DMS53 (cell line): ENCODE data around the gene MXI1.

ENCODE experiments used
- DNase-seq: peaks from one replicate; lab custom pipeline; 2025; lab: John Stamatoyannopoulos, UW

MXI1 gene

DNA sequence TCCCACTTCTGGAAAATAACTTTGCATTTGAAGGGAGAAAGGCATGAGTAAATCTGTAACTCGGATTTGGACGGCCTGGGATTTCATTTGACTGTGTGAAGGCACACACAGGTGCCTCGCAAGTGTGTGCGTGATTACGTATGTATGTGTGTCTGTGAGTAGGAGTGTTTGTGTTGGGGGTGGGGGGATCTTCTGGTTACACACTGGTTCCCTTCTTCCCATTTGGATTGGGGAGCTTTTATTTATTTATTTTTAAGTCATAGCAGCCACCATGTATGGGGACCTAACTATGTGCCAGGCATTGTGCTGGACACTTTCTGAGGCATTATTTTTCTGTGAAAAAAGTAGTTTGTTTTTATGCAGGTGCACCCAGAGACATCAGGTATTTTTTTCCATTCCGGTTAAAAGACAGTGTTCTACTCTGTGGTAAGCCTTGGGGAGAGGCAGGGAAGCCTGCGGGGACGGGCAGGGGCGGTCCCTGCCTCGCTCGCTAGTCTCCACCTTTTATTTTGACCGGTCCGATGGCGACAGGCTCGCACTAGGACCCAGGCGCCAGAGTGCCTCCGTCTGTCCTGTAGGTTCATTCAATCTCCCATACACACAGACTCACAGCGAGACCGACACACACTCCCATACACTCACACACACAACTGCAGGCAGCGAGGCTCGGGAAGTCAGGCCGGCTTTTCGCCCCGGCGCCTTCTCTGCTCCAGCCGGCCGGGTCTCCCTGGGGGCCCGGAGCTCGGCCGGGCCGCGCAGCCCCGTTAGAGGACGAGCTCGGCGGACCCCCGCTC lies at the start of gene MXI1:
Gene MXI1, plus strand, starts transcription at position 595 of the 794 bp plus-strand sequence. CDS start 204 bp downstream, outside the sequence.
- peak; percentile 96 for DNase-seq

DNA sequence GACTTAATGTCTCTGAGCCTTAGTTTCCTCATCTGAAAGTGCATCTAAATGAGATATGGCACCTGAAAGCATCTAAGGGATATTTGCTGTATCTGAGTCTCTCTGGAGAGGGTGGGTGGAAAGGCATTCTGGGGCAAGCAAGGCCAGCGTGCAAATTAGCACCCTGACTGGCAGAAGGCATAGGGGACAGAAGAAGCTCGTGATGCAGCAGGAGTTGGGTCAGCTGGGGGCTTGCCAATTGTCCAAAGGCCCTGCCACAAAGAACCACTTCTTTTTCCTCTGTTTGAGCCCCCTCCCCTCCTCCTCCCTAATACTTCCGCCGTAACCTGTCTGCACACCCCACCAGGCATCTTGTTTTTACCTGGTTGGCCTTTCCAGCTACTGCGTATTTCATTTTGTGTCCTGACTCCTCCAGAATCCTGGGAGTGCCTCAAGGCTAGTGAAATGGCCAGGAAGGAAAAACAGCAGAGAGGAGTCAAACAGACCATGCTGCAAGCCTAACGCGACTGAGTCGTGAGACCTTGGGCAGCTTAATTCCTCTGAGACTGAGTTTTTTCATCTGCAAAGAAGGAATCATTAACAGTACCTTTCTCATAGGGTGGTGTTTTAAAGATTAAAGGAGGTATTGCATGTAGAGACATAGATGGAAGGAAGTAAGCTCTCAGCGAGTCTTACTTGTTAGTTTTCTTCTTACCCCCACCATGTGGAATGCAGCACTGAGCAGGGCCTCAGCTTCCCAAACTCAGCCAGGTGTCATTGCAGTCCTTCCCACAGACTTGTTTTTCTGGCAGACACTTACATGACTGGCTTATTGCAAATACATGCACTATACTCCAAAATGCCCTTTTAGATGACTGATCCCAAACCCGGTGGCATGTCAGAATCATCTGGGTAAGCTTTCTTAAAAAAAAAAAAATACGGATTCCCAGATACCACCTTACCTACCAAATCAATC lies 49.1 kb upstream of the MXI1 start:
- DNase-seq, result no peak

DNA sequence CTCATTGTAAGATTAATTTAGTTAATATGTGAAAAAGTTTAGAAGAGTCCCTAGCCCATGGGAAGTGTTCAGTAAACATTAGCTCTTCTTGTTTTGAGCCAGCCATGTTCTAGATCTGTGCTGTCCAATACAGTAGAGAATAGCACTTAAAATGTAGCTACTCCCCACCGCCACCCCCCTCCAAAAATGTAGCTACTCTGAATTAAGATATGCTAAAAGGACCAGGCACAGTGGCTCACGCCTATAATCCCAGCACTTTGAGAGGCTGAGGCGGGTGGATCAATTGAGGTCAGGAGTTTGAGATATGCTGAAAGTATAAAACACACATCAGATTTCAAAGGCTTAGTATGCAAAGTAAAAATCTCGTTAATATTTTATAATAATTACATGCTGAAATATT lies 47.3 kb upstream of the MXI1 start:
- no peak for DNase-seq

DNA sequence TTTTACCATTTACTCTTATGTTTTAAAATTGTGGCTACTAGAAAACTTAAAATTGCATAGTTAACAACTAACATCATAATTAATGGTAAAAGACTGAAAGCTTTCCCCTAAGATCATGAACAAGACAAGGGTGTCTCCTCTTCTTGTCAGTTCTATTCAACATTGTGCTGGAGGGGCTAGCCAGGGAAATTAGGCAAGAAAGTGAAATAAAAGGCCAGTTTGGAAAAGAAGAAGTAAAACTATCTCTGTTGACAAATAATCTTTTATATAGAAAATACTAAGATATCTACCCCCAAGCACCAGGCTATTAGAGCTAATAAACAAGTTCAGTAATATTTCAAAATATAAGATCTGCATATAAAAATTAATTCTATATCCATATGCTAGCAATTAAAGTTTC lies 46.9 kb upstream of the MXI1 start:
- no peak for DNase-seq

DNA sequence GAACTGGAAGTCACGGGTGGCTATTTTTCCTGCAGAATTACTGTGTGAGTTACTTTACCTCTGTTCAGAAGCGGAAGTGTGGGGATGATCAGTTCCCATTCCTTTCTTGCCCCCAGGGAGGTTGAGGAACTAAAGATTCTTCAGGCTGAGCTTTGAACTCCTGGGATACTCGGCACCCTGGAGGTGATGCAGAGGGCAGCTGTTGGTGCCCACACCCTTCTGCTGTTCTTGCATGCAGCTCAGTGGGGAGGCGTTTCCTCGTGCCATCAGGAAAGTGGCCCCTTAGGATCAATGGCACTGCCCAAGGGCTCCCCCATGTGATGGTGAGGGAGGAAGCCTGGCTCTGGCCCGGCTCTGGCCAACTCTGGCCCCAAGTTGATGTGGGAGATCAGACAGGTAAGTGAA lies 44.7 kb upstream of the MXI1 start:
- no peak for DNase-seq

DNA sequence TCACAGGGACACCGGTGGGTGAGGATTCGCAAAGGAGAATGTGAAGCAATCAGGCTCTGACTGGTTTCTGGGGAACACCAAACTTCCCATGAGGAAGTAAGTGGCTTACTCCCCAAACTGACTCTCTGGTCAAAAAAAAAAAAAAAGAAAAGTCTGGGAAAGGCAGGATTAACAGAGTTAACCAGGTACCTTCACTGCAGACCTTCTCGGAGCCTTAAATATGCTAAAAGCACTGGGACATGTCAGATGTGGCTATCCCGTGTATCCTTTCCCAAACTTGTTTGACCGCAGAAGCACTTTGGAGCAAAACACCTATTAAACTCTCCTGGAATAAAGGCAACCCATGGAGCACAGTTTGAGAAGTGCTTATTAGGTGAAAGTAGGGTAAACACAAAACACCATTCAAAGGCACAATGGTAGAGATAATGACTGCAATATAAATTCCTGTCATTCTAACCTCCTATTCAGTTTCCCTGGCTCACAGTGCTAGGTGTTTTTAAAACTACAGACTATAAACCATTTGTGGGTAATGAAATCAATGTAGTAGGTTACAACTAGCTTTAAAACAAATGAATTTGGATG lies 44.1 kb upstream of the MXI1 start:
- DNase-seq, result no peak

DNA sequence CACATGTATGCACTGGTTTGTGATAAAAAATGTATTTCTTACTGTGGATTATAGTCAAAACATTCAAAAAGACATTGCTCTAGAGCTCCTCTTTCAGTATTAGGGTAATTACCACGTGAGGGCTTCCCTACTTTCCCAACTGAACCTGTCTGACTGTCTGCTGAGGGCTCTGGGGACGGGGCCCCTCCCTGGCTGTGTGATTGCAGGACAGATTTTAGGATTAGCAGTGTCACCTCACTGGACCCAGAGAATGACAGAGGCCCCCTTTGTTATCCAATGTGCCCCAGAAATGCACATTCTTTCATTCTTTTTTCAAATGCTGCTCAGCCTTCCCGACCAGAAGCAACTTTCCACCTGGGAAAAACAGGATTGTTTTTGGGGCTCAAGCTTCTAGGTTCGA lies 43.6 kb upstream of the MXI1 start:
- no peak for DNase-seq

DNA sequence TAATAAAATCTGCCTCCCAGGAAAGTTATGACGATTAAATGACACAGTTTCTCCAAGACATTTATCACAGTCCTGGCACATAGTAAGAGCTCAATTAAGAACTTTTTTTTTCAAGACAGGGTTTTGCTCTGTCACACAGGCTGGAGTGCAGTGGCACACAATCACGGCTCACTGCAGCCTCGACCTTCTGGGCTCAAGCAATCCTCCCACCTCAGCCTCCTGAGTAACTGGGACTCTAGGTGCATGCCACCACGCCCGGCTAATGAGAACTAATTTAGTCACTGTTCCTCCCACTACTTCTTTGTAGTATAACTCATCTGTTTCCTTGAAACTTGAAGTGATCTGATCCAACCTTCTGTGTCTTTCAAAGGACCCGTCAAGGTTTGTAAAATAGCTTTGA lies 42.2 kb upstream of the MXI1 start:
- no peak for DNase-seq

DNA sequence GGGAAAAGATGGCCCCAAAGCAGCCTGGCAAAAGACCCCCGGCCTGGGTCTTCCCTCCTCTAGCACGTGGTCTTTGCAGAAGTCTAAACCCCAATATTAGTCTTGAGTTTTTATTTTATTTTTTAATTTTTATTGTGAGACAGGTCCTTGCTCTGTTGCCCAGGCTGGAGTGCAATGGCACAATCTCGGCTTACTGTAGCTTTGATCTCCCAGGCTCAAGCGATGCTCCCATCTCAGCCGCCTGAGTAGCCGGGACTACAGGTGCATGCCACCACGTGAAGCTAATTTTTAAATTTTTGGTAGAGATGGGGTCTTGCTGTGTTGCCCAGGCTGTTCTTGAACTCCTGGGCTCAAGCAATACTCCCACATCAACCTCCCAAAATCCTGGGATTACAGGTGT lies 40.3 kb upstream of the MXI1 start:
- DNase-seq, result no peak

DNA sequence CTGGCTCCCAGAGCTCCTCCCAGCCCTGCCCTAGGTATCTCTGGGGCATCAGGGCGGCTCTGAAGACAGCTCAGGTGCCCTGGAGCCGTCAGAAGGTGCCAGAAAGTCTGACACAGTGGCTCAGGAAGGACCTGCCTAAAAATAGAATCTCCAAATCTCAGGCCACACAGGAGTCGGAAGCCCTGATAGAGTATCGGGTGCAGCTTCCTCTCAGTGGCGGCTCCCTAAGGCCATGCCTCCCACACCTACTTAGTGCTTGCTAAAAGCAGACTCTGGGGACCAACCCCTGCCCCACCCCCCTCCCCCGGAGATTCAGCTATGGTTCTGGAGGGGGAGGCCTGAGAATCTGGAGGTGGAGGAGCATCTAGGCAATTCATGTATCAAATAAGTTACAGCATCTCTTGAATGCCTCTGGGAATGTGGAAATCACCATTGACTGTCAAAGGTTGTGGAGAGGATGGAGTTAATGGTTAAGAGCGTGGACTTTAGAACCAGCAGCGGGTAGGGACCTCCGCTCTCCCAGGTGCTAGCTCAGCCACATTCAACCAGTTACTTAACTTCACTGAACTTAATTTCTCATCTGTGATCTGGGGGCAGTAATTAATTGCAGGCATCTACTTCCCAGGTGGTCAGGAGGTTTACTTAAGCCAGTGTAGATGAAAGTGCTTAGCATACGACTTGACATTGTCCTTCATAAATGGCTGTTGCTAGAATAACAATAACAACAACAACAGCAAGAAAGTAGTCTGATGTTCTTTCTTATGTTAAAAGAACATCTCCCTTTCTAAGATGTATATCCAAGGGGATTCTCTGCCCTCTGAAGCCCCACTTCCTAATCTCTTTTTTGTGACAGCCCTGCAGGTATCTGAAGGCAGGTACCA lies 38.6 kb upstream of the MXI1 start:
- DNase-seq, result no peak

DNA sequence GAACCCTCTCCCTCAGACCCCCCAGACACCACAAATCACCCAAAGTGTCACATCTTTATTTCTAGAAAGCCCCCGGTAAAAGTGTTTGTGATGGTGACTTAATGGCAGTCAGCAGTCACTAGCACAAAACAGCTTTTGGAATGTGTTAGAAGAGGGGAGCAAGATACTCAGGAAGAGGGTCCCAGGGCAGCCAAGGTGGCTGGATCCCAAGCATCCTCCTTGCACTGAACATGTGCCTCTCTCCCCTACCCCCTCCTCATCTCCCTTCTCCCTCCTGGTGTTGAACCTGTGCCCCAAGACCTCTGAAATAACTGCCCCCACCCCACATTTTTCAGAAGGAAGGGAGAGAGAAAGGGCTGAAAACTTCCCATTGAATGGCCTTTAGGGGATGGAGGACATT lies 37.8 kb upstream of the MXI1 start:
- no peak for DNase-seq

DNA sequence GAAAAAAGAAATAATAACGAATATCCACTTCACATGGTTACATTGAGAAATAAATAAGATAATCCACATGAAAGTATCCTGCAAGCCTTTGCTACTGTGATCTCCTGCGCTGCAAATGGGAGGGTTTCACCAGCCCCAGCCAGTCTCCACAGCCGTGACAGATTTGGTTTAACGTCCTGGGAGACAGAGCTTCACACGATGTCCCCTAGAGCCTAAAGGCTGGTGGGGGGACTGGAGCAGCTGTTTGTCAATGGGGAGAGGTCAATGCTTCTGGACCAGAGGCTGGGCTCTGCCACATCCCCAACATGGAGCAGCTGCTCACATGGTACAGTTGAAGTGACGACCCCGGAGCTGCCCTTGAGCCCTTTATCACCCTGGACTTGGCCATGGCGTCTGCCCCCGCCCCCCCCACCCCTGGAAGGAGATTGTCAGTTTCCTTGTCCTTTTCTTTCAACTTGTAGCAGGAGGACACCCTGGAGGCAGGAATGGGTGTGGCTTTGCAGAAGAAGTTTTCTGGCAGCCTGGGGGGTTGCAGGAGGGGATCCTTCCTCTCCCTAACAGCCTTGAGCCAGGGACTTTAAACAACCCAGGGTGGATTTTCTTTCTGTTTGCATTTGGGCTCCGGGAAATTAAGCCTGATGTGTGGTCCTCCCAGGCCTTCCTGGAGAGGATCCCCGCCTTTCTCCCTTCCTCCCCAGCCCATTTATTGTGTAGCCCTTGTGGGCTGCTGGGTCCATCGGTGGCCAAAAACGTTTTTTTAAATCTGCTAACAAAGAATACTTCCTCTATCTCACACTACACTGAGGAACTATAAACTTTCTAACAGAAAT lies 37.0 kb upstream of the MXI1 start:
- no peak for DNase-seq

DNA sequence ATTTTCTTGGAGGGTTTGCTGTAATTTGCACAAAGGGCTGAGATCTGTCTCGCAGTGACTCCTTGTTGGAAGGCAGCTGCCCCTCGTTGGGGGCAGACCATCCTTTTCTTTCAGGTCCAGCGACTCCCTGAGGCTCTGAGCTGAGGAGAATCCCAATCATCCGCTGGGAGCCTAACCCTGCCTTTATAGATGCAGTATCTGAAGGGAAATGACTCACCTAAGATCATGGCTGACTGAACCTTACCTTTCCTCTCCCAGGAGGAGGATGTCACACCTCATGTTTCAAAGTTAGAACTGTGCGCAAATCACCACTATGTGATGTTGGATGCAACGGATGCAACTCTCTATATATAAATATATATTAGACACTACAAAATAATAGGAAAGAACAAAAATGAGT lies 36.4 kb upstream of the MXI1 start:
- DNase-seq, result peak; percentile 28

DNA sequence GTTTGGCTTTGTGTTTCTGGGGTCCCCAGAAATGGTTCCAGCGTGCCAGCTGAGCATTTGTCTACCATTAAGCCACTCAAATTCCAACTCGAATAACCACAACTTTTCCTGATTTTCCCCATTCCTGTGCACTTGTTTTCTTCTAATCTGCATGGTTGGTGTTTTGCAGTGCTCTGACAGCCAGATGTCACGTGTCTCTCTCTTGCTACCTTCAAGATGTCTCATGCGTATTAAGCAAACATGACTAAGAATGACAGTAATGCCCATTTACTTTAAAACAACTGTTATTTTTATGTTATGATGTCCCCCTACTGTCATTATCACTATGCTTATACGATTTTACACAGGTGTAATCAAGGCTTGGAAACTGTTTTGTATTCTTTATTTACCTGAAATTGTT lies 35.2 kb upstream of the MXI1 start:
- DNase-seq, result peak; percentile 6

DNA sequence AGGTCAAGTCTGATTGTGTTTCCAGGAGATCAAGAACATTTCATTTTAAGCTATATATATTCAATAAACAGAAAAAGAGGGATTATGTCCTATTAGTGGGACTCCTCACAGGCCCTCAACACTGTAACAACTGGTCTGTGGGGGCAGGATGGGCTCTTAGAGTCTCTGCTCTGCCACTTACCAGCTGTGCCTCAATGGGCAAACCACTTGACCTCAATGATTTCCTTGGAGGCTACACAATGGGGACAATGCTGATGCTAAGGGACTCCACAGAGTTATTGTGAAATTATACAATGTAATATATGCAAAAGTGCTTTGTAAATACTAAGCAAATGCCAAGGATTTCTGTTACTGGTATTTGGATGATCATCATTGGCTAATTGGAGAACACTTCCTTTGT lies 33.2 kb upstream of the MXI1 start:
- no peak for DNase-seq

DNA sequence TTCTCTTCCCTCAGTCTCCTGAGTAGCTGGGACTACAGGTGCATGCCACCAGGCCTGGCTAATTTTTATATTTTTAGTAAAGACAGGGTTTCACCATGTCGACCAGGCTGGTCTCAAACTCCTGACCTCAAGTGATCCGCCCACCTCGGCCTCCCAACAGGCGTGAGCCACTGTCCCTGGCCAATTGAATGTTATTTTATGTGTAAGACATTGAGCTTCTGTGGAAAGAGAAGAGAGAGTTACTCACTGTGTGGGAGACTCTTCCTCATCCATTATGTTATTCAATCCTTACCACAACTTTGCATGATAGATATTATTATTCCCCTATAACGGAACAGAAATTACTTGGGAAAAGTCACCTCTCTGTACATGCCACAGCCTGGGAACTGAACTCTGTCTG lies 32.6 kb upstream of the MXI1 start:
- DNase-seq, result no peak

DNA sequence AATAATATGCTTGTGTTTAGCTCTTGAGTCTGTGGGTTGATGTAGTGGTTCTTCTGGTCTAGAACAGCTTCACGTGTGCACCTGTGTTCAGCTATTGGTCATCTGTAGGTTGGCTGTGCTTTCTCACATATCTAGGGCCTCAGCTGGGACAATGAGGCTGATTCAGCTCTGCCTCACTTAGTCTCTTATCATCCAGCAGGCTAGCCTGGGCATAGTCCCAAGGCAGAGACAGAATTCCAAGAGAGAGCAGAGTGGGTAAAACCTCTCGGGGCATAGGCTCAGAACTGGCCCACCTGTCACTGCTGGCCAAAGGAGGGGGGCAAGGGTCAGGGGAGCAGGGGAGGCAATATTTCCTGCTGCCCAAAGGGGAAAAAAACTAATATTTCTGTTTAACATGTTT lies 32.0 kb upstream of the MXI1 start:
- no peak for DNase-seq

DNA sequence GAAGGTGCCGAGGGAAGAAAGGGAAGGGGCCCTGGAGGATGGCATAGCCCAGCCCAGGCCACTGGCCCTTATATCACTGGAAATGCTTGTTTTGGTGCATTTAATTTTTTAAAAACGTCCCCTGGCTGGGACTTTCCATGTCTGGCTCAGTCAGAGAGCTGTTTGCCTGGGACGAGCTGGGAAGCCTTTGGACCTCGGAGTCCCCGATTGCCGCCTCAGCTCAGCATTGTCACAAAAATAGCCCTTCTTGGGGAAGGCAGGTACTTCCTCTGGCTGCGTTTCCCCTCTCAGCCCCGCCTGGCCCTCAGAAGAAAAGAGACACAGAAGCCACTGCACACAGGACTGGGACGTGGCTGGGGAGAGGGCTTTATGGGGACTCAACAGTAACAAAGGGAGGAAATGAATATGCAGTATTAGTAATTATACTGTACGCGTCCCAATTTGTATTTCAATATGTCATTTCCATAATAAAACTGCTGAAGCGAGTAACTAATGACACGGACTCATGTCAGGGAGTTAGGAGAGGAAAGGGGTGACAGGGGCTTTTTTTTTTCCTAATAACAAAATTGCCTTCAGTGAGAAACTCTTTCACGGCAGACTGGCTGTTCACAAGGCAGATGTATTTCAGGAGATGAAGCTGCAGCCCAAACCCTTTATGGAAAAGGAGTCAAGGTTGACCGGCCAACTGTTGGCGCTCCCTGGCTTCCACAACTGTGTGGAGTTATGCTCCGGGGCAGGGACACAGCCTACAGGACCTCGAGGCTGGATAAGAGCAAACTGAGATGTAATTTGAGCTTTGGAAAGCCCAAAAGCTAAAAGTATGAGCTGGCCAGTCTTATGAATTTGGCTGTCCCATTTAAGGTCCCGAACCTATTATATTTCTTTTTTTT lies 31.0 kb upstream of the MXI1 start:
- DNase-seq, result no peak

DNA sequence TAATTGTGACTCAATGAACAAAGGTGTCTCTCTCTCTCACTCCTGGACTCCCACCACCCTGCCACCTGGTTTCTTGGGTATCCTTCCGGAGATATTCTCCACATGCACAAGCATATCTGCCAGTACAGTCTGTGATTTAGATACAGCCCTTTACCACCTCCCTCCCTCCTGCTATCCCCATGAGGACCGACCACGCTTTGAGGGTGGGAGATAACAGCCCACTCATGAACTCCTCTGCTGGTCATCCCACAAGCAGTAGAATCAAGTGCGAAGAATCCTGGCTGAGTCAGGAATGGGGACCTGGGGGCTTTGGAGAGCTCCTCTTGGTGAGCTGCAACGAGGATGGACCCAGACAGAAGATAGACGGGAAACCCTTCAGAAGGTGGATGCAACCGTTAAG lies 28.2 kb upstream of the MXI1 start:
- DNase-seq, result no peak

DNA sequence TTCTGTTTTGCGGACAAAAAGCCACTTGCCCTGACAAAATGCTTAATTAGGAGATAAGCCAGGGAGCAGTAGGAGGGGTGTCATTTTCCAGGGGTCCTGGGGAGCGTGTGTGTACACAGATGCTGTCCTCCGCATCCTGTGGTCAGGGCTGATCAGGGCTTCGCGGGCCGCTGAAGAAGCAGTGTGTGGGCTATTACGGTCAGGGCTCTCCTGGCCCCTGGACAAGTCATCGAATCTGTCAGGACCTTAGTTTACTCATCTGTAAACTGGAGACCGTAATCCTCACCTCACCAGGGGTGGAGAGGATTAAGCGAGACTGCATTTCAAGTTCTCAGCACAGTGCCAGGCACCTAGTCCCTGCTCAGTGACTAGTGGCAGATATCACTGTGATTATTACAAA lies 26.0 kb upstream of the MXI1 start:
- DNase-seq, result no peak
